RWPE2 (cell line): ENCODE results near the gene TDRD12.

Experiments used
- ATAC-seq: fragments of 200-7000 bp; cut with Tn5 transposase; 3 replicates; pipeline ENCODE4 v1.9.1; 2021; ENCODE audit warnings: low read depth
- DNase-seq: peaks from one replicate; pipeline ENCODE4 v3.0.0-alpha.2; 2020; ENCODE audit warnings: low spot score
- H3K27ac ChIP-seq: fragments of 450-650 bp; 2 replicates; pipeline ENCODE4 v1.5.1; 2017; ENCODE audit warnings: mild to moderate bottlenecking; ENCODE audit not compliant: poor library complexity, severe bottlenecking
- H3K27me3 ChIP-seq: fragments of 250-450 bp; sonication (Bioruptor Pico); 2 replicates; pipeline ENCODE4 v1.5.1; 2021; ENCODE audit warnings: mild to moderate bottlenecking, moderate library complexity; ENCODE audit not compliant: insufficient read depth, poor library complexity, severe bottlenecking
- H3K36me3 ChIP-seq: fragments of 250-450 bp; sonication (Bioruptor Pico); 2 replicates; pipeline ENCODE4 v1.5.1; 2020; ENCODE audit warnings: low read depth, mild to moderate bottlenecking, moderate library complexity
- H3K4me1 ChIP-seq: fragments of 250-450 bp; sonication (Bioruptor Pico); 2 replicates; pipeline ENCODE4 v1.5.1; 2021; ENCODE audit warnings: mild to moderate bottlenecking, moderate library complexity; ENCODE audit not compliant: insufficient read depth, poor library complexity, severe bottlenecking
- H3K4me3 ChIP-seq: fragments of 250-450 bp; sonication (Bioruptor Pico); 2 replicates; pipeline ENCODE4 v1.5.1; 2021; ENCODE audit warnings: mild to moderate bottlenecking, moderate library complexity; ENCODE audit not compliant: severe bottlenecking
- H3K9me3 ChIP-seq: fragments of 250-450 bp; sonication (Bioruptor Pico); 2 replicates; pipeline ENCODE4 v1.5.1; 2021; ENCODE audit warnings: mild to moderate bottlenecking, moderate library complexity; ENCODE audit not compliant: severe bottlenecking
- CTCF ChIP-seq: fragments of 450-650 bp; IDR thresholded peaks from one replicate; pipeline ENCODE4 v1.5.1; 2017; ENCODE audit warnings: mild to moderate bottlenecking, moderate library complexity; ENCODE audit not compliant: poor library complexity, severe bottlenecking

Gene TDRD12

GRCh38 chr19:32873247-32873959 lies 153.8 kb downstream of the TDRD12 start:
- Histone ChIP-seq H3K4me1 (no peaks in the 10 kb centered on the region), H3K36me3 (no peaks in the 10 kb centered on the region), H3K27me3 (no peaks in the 10 kb centered on the region), H3K27ac (no peak overlapping the region), H3K9me3 (no peaks in the 10 kb centered on the region), H3K4me3 (no peak overlapping the region)
- no peak for ATAC-seq
- no peak for DNase-seq
- no peak for TF ChIP-seq CTCF

GRCh38 chr19:32874605-32875004 lies 155.0 kb downstream of the TDRD12 start:
- no peak for ATAC-seq
- Histone ChIP-seq H3K9me3 (no peaks in the 10 kb centered on the region), H3K36me3 (no peaks in the 10 kb centered on the region), H3K27ac (no peak overlapping the region), H3K27me3 (no peaks in the 10 kb centered on the region), H3K4me3 (no peak overlapping the region), H3K4me1 (no peaks in the 10 kb centered on the region)
- DNase-seq: no peak
- TF ChIP-seq CTCF: no peak

DNA sequence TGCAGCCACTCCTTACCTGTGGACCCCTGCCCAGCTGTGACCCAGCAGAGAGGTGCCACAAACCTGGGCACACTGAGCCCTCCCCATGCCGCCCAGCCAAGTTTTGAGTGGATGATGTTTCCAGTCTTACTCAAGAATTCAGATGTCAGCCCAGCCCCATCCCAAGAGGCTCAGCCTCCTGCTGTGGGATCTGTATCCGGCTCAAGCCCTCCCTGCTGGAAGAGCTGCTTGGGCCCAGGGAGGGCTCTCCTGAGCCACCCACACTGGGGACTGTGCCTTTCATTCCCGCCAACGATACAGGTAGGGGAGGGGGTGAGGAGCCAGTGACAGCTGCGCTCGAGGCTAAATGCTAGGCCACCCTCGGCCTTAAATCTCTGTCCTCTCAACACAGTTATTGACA lies 155.9 kb downstream of the TDRD12 start:
- DNase-seq (no peak), ATAC-seq (no peak)
- Histone ChIP-seq H3K4me1 (no peaks in the 10 kb centered on the region), H3K36me3 (no peaks in the 10 kb centered on the region), H3K9me3 (no peaks in the 10 kb centered on the region), H3K4me3 (no peak overlapping the region), H3K27ac (no peak overlapping the region), H3K27me3 (no peaks in the 10 kb centered on the region)
- TF ChIP-seq CTCF: no peak

DNA sequence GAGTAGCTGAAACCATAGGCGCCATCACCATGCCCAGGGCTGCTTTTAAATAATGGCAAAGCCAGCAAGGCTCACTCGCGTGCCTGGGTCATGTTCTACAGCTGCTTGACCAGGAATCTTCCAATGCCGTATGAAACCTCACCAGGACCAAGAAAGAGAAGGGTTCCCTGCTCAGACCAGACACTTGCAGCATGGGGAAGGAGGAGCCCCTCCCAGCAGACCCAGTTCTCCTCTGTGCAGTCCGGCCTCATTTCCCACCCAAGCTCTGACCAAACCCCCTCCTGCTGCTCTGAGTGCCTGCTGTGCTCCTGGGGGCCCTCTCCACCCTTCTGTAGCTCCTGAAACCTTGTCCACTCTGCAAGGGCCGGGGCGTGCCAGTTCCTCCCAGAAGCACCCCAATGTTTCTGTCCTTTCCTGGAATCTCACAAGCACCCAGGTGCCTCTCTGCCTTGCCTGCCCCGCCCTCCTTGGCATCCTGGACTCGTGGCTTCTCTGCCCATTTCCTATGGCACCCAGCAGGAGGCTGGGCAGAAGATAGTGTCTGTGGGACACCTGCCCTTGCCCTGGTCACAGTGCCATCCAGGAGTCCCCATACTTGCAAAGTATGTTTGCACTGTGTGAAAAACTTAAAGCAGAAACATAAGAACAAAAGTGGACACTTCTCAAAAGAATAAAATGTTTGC lies 156.8 kb downstream of the TDRD12 start:
- Histone ChIP-seq H3K27ac (no peak overlapping the region), H3K9me3 (no peaks in the 10 kb centered on the region), H3K36me3 (no peaks in the 10 kb centered on the region), H3K27me3 (no peaks in the 10 kb centered on the region), H3K4me1 (no peaks in the 10 kb centered on the region), H3K4me3 (no peak overlapping the region)
- TF ChIP-seq CTCF: no peak
- DNase-seq: no peak
- peak; percentile 19; the same call in 1 of the 3 replicates for ATAC-seq

- Histone ChIP-seq H3K27ac (no peak overlapping the region), H3K36me3 (no peaks in the 10 kb centered on the region), H3K9me3 (no peaks in the 10 kb centered on the region), H3K4me3 (no peak overlapping the region), H3K4me1 (no peaks in the 10 kb centered on the region), H3K27me3 (no peaks in the 10 kb centered on the region)
- no peak for ATAC-seq
- TF ChIP-seq CTCF: no peak
- no peak for DNase-seq
Observed at GRCh38 chr19:32876919-32877285, 157.3 kb downstream of the TDRD12 start.
